Measurements from ENCODE around the gene GYS1. TPM values are rescaled to one million over a fixed set of nuclear protein-coding genes. Genes with fewer than 3 reads are reported as not detected.

GYS1 gene
- total RNA-seq, 6 experiments from 2014 or later = 76.0 to 90.8 (median 87.5) TPM

DNA sequence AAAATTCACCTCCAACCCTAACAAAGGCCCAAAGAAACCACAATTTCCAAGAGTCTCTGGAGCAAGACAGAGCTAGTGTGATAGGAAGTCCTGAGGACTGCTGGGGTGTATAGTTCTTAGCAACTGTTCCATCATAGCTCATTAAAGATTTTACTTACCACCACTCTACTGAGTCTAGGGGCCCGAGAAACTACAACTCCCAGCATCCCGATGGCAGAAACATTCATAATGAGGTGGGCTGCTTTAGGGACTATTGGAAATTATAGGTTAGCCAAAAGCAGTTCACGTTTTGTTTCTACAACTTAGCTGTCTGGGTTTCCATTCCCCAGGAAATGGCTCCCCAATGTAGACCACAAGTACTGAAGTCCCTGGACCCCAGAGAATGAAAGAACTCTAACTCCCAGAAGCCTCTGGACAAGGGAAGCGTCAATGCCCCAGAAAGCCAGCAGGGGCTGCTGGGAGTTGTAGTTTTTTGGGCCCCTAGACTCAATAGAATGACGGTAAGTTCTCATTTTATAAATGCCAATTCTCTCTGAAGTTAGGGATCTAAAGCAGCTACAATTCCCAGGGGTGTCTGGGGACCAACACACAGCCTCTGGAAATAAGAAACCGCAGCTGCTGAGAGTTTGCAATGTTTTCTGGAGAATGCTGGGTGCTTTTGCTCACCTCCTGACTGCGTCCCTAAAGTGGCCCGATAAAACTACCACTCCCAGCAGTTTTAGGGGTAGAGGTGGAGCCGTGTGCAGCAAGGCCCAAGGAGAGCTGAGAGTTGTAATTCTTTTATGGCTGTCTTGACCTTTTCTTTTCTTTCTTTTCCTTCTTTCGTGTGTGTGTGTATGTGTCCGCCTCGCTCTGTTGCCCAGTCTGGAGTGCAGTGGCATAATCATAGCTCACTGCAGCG is 16.9 kb downstream of the GYS1 start:
- H3K4me3 Mint-ChIP-seq = no peak overlapping the region
- H3K36me3 Mint-ChIP-seq (ENCODE audit: low read depth) = peaks cover 33% of the 10 kb centered on the region
- H3K9me3 Mint-ChIP-seq = no peaks in the 10 kb centered on the region
- no peak for DNase-seq
- no peaks in the 10 kb centered on the region; the same call in 1 of the 2 replicates for H3K27me3 Mint-ChIP-seq (ENCODE audit: insufficient read depth)
- H3K4me1 Mint-ChIP-seq (ENCODE audit: low read depth) = peaks cover 22% of the 10 kb centered on the region
- TF ChIP-seq, protein P1, sequence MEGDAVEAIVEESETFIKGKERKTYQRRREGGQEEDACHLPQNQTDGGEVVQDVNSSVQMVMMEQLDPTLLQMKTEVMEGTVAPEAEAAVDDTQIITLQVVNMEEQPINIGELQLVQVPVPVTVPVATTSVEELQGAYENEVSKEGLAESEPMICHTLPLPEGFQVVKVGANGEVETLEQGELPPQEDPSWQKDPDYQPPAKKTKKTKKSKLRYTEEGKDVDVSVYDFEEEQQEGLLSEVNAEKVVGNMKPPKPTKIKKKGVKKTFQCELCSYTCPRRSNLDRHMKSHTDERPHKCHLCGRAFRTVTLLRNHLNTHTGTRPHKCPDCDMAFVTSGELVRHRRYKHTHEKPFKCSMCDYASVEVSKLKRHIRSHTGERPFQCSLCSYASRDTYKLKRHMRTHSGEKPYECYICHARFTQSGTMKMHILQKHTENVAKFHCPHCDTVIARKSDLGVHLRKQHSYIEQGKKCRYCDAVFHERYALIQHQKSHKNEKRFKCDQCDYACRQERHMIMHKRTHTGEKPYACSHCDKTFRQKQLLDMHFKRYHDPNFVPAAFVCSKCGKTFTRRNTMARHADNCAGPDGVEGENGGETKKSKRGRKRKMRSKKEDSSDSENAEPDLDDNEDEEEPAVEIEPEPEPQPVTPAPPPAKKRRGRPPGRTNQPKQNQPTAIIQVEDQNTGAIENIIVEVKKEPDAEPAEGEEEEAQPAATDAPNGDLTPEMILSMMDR (IDR thresholded peaks at IDR 0.05) = peak; percentile 62
- no peak overlapping the region for H3K27ac Mint-ChIP-seq

DNA sequence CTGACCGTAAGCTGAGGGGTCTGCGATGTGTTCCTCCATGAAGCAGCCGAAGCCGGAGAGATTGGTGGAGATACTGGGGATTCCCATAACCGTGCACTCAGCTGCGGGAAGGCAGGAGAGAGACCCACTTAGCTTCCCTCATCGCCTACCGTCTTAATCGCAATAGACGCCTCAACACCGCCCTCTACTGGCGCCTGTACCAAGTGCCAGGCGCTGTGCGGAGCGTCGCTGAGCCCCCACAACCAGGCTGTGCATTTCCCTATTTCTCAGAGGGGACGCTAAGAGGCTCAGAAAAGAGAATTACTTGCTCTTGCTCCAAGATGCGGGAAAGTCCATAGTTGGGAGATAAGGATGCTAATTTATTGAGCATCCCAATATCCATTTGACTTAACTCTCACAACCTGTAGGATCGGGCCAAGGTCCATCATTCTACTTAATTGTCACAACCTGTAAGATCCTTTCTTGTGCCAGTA is 22.1 kb downstream of the GYS1 start:
- peak; percentile 23 for DNase-seq
- H3K27ac Mint-ChIP-seq = no peak overlapping the region
- no peak overlapping the region for H3K4me3 Mint-ChIP-seq
- H3K36me3 Mint-ChIP-seq (ENCODE audit: low read depth) = peaks cover 49% of the 10 kb centered on the region
- H3K9me3 Mint-ChIP-seq = peaks cover 6% of the 10 kb centered on the region
- TF ChIP-seq, protein P1 (IDR thresholded peaks at IDR 0.05) = peak; percentile 94
- H3K4me1 Mint-ChIP-seq (ENCODE audit: low read depth) = peaks cover 26% of the 10 kb centered on the region
- H3K27me3 Mint-ChIP-seq (ENCODE audit: insufficient read depth) = peaks cover 21% of the 10 kb centered on the region

DNA sequence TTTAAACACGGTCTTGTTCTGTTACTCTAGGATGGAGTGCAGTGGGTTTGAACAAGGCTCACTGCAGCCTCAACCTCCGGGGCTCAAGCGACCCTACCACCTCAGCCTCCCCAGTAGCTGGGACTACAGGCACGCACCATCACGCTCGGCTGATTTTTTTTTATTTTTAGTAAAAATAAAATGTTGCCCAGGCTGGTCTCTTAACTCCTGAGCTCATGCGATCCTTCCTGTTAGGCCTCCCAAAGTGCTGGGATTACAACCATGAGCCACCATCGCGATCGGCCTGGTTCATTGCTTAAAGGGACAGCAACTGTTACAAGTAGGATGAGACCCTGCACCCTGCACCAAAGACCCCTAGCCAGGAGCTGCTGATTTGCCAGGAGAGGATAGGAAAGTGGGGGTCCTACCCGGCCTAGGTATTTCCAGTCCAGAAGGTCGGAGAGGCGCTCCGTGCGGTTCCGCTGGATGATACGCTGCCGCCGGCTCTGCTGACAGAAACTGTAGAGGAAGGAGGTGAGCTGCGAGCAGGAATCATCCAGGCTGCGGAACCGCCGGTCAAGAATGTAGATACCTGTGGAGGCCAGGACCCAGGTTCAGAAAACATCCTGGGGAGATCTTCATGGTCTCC is 22.9 kb downstream of the GYS1 start:
- Mint-ChIP-seq H3K27me3 (ENCODE audit: insufficient read depth) (peaks cover 28% of the 10 kb centered on the region), H3K27ac (peak overlapping the region; percentile 40; the same call in 1 of the 2 replicates), H3K9me3 (peaks cover 12% of the 10 kb centered on the region), H3K36me3 (ENCODE audit: low read depth) (peaks cover 56% of the 10 kb centered on the region), H3K4me1 (ENCODE audit: low read depth) (peaks cover 26% of the 10 kb centered on the region), H3K4me3 (no peak overlapping the region)
- DNase-seq = no peak
- TF ChIP-seq, protein P1 (IDR thresholded peaks at IDR 0.05) = no peak

DNA sequence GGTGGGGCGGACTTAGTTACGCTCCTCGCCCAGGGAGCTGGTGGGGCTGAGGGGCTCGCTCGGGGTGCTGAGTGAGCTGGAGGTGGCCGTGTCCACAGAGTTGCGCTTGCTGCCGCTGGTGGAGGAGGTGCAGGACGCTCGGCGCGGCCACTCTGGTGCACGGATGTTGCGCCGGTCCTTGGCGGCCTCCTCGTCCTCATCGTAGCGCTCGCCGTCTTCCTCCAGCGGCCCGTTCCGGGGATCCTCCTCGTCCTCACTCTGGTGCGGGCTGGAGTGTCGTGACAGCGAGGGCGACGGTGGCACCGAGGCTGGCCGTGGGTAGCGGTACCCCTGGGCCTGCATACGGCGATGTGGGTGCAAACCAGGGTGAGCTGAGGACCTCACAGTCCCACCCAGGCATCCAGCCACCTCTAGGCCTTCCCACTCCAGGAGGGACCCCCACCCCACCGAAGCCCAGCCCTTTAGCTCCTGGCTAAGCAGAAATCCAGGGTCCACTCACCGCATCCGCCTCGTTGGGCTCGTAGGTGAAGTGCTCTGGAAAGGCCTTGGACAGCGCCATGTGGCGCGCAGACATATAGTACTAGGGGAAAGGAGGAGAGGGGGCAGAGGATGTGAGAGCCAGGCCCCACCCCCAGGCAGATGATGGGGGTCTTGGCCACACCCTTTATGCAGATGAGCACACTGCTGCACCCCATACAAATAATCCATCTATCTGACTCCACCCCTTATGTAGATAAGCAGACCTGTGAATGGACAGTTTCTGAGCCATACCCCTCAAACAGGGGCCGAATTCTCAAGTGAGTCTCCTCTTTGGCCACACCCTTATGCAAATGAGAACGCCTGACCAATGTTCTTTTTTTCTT is 23.6 kb downstream of the GYS1 start:
- peaks cover 31% of the 10 kb centered on the region for H3K4me1 Mint-ChIP-seq (ENCODE audit: low read depth)
- peak overlapping the region; percentile 40; the same call in 1 of the 2 replicates for H3K27ac Mint-ChIP-seq
- peaks cover 56% of the 10 kb centered on the region for H3K36me3 Mint-ChIP-seq (ENCODE audit: low read depth)
- H3K4me3 Mint-ChIP-seq = no peak overlapping the region
- TF ChIP-seq, protein P1 (IDR thresholded peaks at IDR 0.05) = no peak
- peaks cover 14% of the 10 kb centered on the region for H3K9me3 Mint-ChIP-seq
- peak; percentile 18 for DNase-seq
- H3K27me3 Mint-ChIP-seq (ENCODE audit: insufficient read depth) = peaks cover 33% of the 10 kb centered on the region

DNA sequence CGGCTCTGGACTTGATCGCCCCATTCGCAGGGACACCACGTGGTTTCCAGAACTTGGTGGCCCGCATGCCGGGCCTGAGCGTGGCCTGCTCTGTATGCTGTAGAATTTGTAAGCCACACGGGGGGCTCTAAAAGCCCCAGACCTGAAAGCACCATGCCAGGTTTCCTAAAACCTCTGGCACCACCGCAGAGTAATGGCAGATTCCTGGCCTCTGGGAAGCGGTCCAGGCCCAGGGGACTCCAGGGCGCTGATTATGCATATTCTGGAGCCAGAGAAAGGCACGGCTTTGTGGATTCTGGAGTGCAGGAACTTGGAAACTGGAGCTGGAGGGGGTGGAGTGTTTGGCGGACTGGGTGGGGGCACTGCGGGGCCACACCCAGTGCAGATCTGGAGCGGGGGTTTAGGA is 24.3 kb downstream of the GYS1 start:
- Mint-ChIP-seq H3K4me1 (ENCODE audit: low read depth) (peaks cover 38% of the 10 kb centered on the region), H3K27me3 (ENCODE audit: insufficient read depth) (peaks cover 40% of the 10 kb centered on the region), H3K36me3 (ENCODE audit: low read depth) (peaks cover 56% of the 10 kb centered on the region), H3K4me3 (no peak overlapping the region), H3K27ac (no peak overlapping the region), H3K9me3 (peaks cover 14% of the 10 kb centered on the region)
- no peak for DNase-seq
- TF ChIP-seq, protein P1 (IDR thresholded peaks at IDR 0.05) = no peak
